HG02763 (cell line): ENCODE data around the gene NDUFV3.
"Not testable (repeated sequence)": the region's sequence is repeated elsewhere in the genome, so short reads cannot be mapped to it uniquely, and the experiment has no call there.

Experiments used
- ATAC-seq: cut with Tn5 transposase; IDR thresholded peaks from one replicate; pipeline ENCODE4 v1.9.1; 2021; ENCODE audit warnings: mild to moderate bottlenecking, moderate library complexity; ENCODE audit not compliant: unreplicated experiment

The NDUFV3 gene

GRCh38 chr21:42933137-42933970, 40.2 kb downstream of the NDUFV3 start:
- not testable (repeated sequence) for ATAC-seq

- ATAC-seq, result not testable (repeated sequence)
These were observed 40.9 kb downstream of the NDUFV3 start for GRCh38 chr21:42933973-42934372.

- ATAC-seq, result not testable (repeated sequence)
These were observed 43.3 kb downstream of the NDUFV3 start for GRCh38 chr21:42936360-42936759.

GRCh38 chr21:42937034-42937940, 44.2 kb downstream of the NDUFV3 start:
- not testable (repeated sequence) for ATAC-seq

- ATAC-seq, result no peak
These were observed 45.0 kb downstream of the NDUFV3 start for GRCh38 chr21:42937960-42938605.

- ATAC-seq, result not testable (repeated sequence)
These were observed 45.5 kb downstream of the NDUFV3 start for GRCh38 chr21:42938606-42938995.

- ATAC-seq, result no peak
These were observed 46.7 kb downstream of the NDUFV3 start for GRCh38 chr21:42939582-42940413.

GRCh38 chr21:42941696-42942085, 48.6 kb downstream of the NDUFV3 start:
- no peak for ATAC-seq

- no peak for ATAC-seq
These were observed 49.1 kb downstream of the NDUFV3 start for GRCh38 chr21:42942244-42942643.

GRCh38 chr21:42949094-42949755, 56.1 kb downstream of the NDUFV3 start:
- not testable (repeated sequence) for ATAC-seq

GRCh38 chr21:42951193-42951592, 58.1 kb downstream of the NDUFV3 start:
- not testable (repeated sequence) for ATAC-seq

GRCh38 chr21:42956824-42957630, 63.9 kb downstream of the NDUFV3 start:
- no peak for ATAC-seq

- ATAC-seq, result not testable (repeated sequence)
These were observed 65.0 kb downstream of the NDUFV3 start for GRCh38 chr21:42958122-42958521.

GRCh38 chr21:42959728-42960127, 66.6 kb downstream of the NDUFV3 start:
- ATAC-seq, result no peak

GRCh38 chr21:42962380-42963007, 69.4 kb downstream of the NDUFV3 start:
- no peak for ATAC-seq
